Measurements from ENCODE around the gene MAP1LC3B2.

- TF ChIP-seq CTCF (IDR thresholded peaks at IDR 0.05; ENCODE audit: poor library complexity) (no peak), EZH2 (IDR thresholded peaks at IDR 0.05; ENCODE audit: borderline replicate concordance) (no peak), EZH2phosphoT487 (IDR thresholded peaks at IDR 0.05; ENCODE audit: low read depth, severe bottlenecking, unreplicated experiment) (no peak)
Measured at GRCh38 chr12:116577154-116577561, 18.0 kb downstream of the MAP1LC3B2 start.

All from hepatocyte (in vitro differentiated cells).